Fibroblast of lung (primary cell): Measurements from ENCODE around the gene C1orf105.

Experiments used
- CTCF ChIP-seq, 2 donors: IDR thresholded peaks in 1 of 2; conservative IDR thresholded peaks in 1 of 2; 1 replicate in 1 of 2; 2 replicates in 1 of 2; pipeline ENCODE4 v1.5.1; 2011 to 2012; ENCODE audit warnings: low read length in 2 of 2, control low read depth in 1 of 2, inconsistent platforms in 1 of 2, low read depth in 1 of 2, mild to moderate bottlenecking in 1 of 2
- EZH2 ChIP-seq: IDR thresholded peaks from 2 replicates; pipeline ENCODE4 v1.5.1; 2012; ENCODE audit warnings: low read length, control low read depth, mild to moderate bottlenecking; ENCODE audit errors: missing control alignments

GRCh38 chr1:172510479-172510878 lies 90.0 kb downstream of the C1orf105 start:
- TF ChIP-seq CTCF (conservative IDR thresholded peaks at IDR 0.05 in 1 of 2, IDR thresholded peaks at IDR 0.05 in 1 of 2; ENCODE audit: low read depth in 1 of 2, low read length in 2 of 2) (no peak), EZH2 (no peak)
